GM19099 (cell line): ENCODE measurements around the gene GOLGA8M.
"Not testable (repeated sequence)": the region's sequence is repeated elsewhere in the genome, so short reads cannot be mapped to it uniquely, and the experiment has no call there.

Experiments used
- POLR2A ChIP-seq: IDR thresholded peaks from 3 replicates; pipeline ENCODE4 v1.6.1; 2011; ENCODE audit warnings: low read depth; ENCODE audit not compliant: insufficient read length; ENCODE audit errors: extremely low read depth

Gene GOLGA8M, protein sequence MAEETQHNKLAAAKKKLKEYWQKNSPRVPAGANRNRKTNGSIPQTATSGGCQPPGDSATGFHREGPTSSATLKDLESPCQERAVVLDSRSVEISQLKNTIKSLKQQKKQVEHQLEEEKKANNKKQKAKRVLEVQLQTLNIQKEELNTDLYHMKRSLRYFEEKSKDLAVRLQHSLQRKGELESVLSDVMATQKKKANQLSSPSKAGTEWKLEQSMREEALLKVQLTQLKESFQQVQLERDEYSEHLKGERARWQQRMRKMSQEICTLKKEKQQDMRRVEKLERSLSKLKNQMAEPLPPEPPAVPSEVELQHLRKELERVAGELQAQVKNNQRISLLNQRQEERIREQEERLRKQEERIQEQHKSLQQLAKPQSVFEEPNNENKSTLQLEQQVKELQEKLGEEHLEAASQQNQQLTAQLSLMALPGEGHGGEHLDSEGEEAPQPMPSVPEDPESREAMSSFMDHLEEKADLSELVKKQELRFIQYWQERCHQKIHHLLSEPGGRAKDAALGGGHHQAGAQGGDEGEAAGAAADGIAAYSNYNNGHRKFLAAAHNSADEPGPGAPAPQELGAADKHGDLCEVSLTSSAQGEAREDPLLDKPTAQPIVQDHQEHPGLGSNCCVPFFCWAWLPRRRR

DNA sequence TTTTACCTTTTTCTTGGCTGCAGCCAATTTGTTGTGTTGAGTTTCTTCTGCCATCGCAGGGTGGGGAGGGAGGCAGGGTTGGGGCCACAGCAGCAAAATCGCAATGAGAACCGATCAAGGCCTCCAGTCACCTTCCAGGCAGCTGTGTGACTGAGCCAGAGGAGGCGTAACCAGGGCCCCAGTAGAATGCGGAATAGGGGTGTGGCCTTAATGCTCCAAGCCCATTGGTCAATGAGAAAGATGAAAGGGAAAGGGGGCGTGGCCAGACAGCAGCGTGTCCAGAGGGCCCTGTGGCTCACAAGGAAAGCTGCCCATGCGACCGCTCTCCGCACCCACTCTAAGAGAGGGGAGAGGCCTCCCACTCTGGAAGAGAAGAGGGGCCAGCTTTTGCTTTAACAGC lies at the start of gene GOLGA8M:
Gene GOLGA8M (minus strand): TSS at position 152 of the 400 bp plus-strand sequence. CDS start 98 bp downstream, at position 54.
- TF ChIP-seq POLR2A = not testable (repeated sequence)

DNA sequence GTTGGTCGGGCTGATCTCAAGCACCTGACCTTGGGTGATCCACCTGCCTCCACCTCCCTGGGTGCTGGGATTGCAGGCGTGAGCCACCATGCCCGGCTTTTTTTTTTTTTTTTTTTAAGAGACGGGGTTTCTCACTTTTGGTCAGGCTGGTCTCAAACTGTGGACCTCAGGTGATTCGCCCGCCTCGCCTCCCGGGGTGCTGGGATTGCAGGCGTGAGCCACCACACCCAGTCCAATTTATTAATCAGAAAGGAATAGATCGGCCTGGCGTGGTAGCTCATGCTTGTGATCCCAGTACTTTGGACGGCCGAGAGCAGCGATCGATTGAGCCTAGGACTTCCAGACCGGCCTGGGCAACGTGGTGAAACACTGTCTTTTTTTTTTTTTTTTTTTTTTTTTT lies 13.9 kb upstream of the GOLGA8M start:
- TF ChIP-seq POLR2A = no peak

- TF ChIP-seq POLR2A = no peak
Measured at GRCh38 chr15:28725556-28725955, 13.3 kb upstream of the GOLGA8M start.
